Tibial artery (tissue), 4 donors: ENCODE results near the gene NRCAM.
"Not testable (repeated sequence)": the region's sequence is repeated elsewhere in the genome, so short reads cannot be mapped to it uniquely, and the experiment has no call there.

Source experiments
- DNase-seq, 2 donors: peaks; one replicate each; pipeline ENCODE4 v3.0.0-alpha.2; 2019
- H3K27ac ChIP-seq, 2 donors: fragments of 200-600 bp; sonication (generic) in 1 of 2; 1 replicate in 1 of 2; 2 replicates in 1 of 2; pipeline ENCODE4 v1.5.1; 2018 to 2019; ENCODE audit warnings: mild to moderate bottlenecking in 1 of 2
- H3K27me3 ChIP-seq, 2 donors: fragments of 200-600 bp; sonication (generic) in 1 of 2; one replicate each; pipeline versions ENCODE4 v1.5.1 to v1.6.0; 2016 to 2019
- H3K36me3 ChIP-seq, 3 donors: fragments of 200-600 bp; sonication (generic) in 2 of 3; one replicate each; pipeline ENCODE4 v1.5.1; 2016 to 2019; ENCODE audit warnings: mild to moderate bottlenecking in 2 of 3
- H3K4me1 ChIP-seq, 4 donors: fragments of 200-600 bp; sonication (generic) in 2 of 4; 1 replicate in 3 of 4; 2 replicates in 1 of 4; pipeline ENCODE4 v1.5.1; 2016 to 2019
- H3K4me3 ChIP-seq, 2 donors: fragments of 200-600 bp; sonication (generic) in 1 of 2; 1 replicate in 1 of 2; 2 replicates in 1 of 2; pipeline ENCODE4 v1.5.1; 2018 to 2019; ENCODE audit warnings: mild to moderate bottlenecking in 2 of 2
- H3K9me3 ChIP-seq, 3 donors: fragments of 200-600 bp; sonication (generic) in 1 of 3; one replicate each; pipeline ENCODE4 v1.5.1; 2016 to 2019
- intact Hi-C: fragments of 100-400 bp; cut with DNase I; formaldehyde crosslinking; loops from one replicate; pipeline ENCODE4 v1.15.0; 2023; ENCODE audit warnings: low total_unique reads
- TF ChIP-seq, protein P1 (sequence below), 2 experiments: fragments of 200-600 bp in 1 of 2; fragments of 450-650 bp in 1 of 2; IDR thresholded peaks; one replicate each; pipeline ENCODE4 v1.5.1; 2017 to 2019; ENCODE audit warnings: antibody characterized with exemption in 2 of 2, mild to moderate bottlenecking in 1 of 2, moderate library complexity in 1 of 2

Gene NRCAM

DNA sequence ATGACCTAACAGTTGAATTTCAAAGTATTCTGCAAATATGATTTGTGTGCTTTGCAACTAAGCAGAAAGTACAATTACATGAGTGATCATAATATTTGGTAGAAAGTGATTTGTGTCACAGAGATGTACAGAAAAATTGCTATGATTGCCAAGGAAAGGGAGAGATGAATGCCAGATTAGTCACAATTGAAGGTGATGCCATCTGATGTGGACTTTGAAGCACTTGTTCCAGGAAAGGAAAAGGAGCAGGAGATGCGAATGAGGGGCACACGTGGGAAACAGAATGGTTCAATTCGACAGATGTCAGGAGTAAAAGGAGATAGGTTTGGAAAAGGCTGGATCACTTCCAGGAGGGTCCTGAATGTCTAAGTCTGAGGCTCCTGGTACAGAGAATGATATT, 173.0 kb downstream of the NRCAM start:
- Histone ChIP-seq H3K4me1 (no peaks in the 10 kb centered on the region), H3K4me3 (no peak overlapping the region), H3K27me3 (no peaks in the 10 kb centered on the region), H3K9me3 (no peaks in the 10 kb centered on the region), H3K36me3 (no peaks in the 10 kb centered on the region), H3K27ac (no peak overlapping the region)
- no peak for DNase-seq
- TF ChIP-seq, protein P1, sequence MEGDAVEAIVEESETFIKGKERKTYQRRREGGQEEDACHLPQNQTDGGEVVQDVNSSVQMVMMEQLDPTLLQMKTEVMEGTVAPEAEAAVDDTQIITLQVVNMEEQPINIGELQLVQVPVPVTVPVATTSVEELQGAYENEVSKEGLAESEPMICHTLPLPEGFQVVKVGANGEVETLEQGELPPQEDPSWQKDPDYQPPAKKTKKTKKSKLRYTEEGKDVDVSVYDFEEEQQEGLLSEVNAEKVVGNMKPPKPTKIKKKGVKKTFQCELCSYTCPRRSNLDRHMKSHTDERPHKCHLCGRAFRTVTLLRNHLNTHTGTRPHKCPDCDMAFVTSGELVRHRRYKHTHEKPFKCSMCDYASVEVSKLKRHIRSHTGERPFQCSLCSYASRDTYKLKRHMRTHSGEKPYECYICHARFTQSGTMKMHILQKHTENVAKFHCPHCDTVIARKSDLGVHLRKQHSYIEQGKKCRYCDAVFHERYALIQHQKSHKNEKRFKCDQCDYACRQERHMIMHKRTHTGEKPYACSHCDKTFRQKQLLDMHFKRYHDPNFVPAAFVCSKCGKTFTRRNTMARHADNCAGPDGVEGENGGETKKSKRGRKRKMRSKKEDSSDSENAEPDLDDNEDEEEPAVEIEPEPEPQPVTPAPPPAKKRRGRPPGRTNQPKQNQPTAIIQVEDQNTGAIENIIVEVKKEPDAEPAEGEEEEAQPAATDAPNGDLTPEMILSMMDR (IDR thresholded peaks at IDR 0.05): no peak
- intact Hi-C loops: no loop called here

DNA sequence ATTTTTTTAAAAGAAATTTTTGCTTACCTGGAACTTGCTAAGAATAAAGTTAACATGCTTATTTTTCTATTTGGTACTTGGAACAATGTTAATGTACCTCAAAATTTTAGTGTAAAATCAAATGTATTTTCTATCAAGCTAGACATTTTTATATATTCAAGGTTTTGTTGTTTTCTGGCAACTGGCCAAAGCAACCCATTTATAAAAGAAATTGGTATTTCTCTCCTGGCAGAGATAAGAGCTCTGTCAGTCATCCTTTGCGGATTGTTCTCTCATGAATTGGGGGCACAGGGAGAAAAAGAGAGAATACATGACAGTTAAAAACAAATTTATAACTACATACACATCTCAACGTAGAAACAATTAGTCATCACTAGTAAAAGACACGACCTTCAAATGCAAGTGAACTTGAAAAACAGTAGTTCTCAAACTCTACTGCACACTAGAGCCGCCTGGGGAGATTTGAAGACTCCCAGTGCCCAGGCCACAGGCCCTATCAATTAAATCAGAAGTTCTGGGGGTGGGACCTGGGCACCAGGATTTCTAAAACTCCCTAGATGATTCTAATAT, 173.7 kb downstream of the NRCAM start:
- intact Hi-C loops: no loop called here

DNA sequence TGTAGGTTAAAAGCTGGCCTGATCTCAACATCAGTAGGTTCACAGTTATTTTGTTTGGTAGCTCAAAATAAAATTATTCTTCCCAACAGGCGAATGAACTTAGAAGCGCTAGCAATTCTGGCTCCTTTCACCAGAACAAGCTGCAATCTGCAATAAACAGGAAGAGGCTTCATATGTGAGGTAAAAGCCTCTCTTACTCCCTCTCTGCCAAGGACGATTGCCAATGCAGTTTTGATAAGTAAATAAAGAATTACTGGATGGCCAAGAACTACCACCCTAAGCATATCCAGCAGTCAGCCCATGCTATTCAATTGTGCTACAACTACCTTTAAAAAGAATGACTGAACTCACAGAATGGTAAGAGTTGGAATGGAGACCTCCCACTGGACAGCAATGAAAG, 176.1 kb downstream of the NRCAM start:
- no peak overlapping the region for H3K27ac ChIP-seq
- intact Hi-C loops: no loop called here
- no peak overlapping the region for H3K4me3 ChIP-seq
- no peaks in the 10 kb centered on the region for H3K9me3 ChIP-seq
- no peak for DNase-seq
- no peaks in the 10 kb centered on the region for H3K27me3 ChIP-seq
- H3K36me3 ChIP-seq: no peaks in the 10 kb centered on the region
- TF ChIP-seq, protein P1 (IDR thresholded peaks at IDR 0.05): no peak
- no peaks in the 10 kb centered on the region for H3K4me1 ChIP-seq

More for the DNA sequence above, 173.7 kb downstream of the NRCAM start:
- Histone ChIP-seq H3K36me3 (no peaks in the 10 kb centered on the region), H3K27ac (no peak overlapping the region), H3K9me3 (no peaks in the 10 kb centered on the region), H3K27me3 (no peaks in the 10 kb centered on the region), H3K4me1 (no peaks in the 10 kb centered on the region), H3K4me3 (no peak overlapping the region)
- no peak for DNase-seq
- TF ChIP-seq, protein P1 (IDR thresholded peaks at IDR 0.05): no peak

DNA sequence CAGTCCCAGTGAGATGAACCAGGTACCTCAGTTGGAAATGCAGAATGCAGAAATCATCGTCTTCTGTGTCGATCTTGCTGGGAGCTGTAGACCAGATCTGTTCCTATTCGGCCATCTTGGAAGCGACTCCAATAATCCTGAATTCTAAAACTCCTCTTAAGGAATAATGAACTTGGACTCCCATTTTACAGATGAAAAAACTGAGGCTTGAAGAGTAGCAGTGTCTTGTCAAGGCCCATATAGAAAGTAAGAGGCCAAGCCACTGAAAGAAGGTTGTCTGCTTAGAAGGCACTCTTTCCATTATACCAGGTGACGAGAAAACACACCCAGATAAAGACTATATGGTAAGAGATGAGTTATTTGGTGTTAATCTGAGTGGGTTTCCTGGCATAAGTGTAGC, 177.5 kb downstream of the NRCAM start:
- Histone ChIP-seq H3K4me3 (no peak overlapping the region), H3K27me3 (no peaks in the 10 kb centered on the region), H3K9me3 (no peaks in the 10 kb centered on the region), H3K4me1 (no peaks in the 10 kb centered on the region), H3K36me3 (no peaks in the 10 kb centered on the region), H3K27ac (no peak overlapping the region)
- TF ChIP-seq, protein P1 (IDR thresholded peaks at IDR 0.05): no peak
- DNase-seq: no peak
- intact Hi-C loops: no loop called here

DNA sequence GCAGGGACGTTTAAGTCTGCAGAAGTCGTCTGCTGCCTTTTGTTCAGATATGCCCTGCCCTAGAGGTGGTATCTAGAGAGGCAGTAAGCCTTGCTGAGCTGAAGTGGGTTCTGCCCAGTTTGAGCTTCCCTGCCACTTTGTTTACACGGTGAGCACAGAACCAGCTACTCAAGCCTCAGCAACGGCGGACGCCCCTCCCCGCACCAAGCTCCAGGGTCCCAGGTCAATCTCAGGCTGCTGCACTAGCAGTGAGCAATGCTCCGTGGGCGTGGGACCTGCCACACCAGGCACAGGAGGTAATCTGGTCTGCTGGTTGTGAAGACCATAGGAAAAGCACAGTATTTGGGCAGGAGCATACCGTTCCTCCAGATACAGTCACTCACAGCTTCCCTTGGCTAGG, 178.0 kb downstream of the NRCAM start:
- Histone ChIP-seq H3K4me3 (no peak overlapping the region), H3K27me3 (no peaks in the 10 kb centered on the region), H3K27ac (no peak overlapping the region), H3K9me3 (no peaks in the 10 kb centered on the region), H3K4me1 (no peaks in the 10 kb centered on the region), H3K36me3 (no peaks in the 10 kb centered on the region)
- TF ChIP-seq, protein P1 (IDR thresholded peaks at IDR 0.05): no peak
- DNase-seq: no peak
- intact Hi-C loops: no loop called here

DNA sequence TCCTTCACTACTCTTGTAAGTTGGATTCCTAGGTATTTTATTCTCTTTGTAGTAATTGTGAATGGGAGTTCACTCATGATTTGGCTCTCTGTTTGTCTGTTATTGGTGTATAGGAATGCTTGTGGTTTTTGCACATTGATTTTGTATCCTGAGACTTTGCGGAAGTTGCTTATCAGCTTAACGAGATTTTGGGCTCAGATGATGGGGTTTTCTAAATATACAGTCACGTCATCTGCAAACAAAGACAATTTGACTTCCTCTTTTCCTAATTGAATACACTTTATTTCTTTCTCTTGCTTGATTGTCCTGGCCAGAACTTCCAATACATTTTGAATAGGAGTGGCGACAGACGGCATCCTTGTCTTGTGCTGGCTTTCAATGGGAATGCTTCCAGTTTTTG, 181.8 kb downstream of the NRCAM start:
- H3K9me3 ChIP-seq, H3K27ac ChIP-seq, H3K4me3 ChIP-seq, DNase-seq, H3K27me3 ChIP-seq, intact Hi-C loops, H3K4me1 ChIP-seq, H3K36me3 ChIP-seq: not testable (repeated sequence)

DNA sequence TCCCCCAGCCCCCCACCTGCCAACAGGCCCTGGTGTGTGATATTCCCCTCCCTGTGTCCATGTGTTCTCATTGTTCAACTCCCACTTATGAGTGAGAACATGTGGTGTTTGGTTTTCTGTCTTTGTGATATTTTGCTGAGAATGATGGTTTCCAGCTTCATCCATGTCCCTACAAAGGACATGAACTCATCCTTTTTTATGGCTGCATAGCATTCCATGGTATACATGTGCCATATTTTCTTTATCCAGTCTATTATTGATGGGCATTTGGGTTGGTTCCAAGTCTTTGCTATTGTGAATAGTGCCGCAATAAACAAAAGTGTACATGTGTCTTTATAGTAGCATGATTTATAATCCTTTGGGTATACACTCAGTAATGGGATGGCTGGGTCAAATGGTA, 183.3 kb downstream of the NRCAM start:
- intact Hi-C loops, DNase-seq: not testable (repeated sequence)

More for the DNA sequence above, 183.3 kb downstream of the NRCAM start:
- not testable (repeated sequence) for H3K27me3 ChIP-seq, H3K9me3 ChIP-seq, H3K36me3 ChIP-seq, H3K27ac ChIP-seq, H3K4me1 ChIP-seq, H3K4me3 ChIP-seq
